Stimulated activated CD4-positive, alpha-beta T cell treated with anti-CD3 and anti-CD28 coated beads, Interleukin-15, amount 100 ng/mL, for 1 hour (primary cell): ENCODE data around the gene DNMT1.

Source experiments
- DNase-seq, 2 donors: peaks; one replicate each; pipeline ENCODE4 v3.0.0-alpha.2; 2020; ENCODE audit warnings: low read depth in 1 of 2, low spot score in 1 of 2

Gene DNMT1

DNA sequence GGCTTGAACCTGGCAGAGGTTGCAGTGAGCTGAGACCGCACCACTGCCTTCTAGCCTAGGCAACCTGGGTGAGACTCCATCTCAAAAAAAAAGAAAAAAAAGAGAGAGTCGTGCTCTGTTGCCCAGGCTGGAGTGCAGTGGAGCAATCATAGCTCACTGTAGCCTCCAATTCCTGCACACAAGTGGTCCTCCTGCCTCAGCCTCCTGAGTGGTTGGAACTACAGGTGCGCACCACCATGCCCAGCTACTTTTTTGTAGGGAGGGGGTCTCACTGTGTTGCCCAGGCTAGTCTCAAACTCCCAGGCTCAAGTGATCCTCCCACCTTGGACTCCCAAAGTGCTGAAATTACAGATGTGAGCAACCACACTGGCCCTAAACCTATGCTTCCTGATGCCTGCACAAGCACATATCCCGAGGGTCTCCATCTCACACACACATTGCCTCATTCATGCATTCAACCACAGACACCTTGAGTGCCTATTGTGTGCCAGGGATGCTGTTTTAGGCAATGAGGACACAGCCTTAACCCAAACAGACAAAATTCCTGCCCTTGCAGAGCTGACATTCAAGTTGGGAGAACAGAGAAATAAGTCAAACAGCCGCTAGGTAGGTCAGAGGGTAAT, 94.5 kb downstream of the DNMT1 start:
- no peak for DNase-seq

DNA sequence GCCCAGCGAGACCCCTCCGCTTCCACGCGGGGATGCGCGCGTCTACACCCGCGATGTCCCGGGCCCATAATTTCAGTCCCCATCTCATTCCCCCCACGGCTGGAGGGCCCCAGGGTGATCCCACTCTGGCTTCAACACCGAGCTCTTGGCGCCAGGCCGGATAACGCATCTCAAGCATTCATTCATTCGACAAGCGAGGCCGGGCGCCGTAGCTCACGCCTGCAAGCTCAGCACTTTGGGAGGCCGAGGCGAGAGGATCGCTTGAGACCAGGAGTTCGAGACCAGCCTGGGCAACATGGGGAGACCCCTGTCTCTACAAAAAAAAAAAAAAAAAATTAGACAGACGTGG, 98.2 kb downstream of the DNMT1 start:
- DNase-seq, result no peak

DNA sequence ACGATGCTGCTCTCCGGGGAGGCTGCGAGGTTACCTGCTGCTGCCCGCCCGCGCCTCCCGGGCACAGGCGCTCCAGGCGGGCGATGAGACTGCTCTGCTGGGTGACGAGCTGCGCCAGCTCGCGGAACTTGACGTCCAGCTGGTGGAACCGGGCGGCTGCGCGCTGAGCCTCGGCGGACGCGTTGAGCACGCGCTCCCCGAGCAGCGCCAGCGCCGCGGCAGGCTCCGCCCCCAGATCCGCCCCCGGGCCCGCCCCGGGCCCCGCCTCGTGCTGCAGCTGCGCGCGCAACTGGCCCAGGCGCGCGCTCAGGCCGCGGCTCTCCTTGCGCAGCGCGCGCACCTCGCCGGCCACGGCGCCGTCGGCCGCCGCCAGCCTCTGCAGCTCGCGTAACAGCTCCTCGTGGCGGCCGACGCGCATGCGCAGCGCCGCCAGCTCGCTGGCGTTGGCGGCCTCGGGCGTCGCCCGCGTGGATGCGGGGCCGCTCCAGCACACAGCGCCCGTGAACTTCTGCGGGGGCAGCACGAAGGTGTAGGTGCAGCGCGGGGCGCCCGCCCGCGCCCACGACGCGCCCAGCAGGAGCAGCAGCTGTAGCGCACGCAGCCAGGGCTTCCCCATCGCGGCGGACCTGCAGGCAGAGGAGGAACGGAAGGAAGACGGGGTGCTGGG, 98.7 kb downstream of the DNMT1 start:
- DNase-seq, result peak; percentile 84 to 86

DNA sequence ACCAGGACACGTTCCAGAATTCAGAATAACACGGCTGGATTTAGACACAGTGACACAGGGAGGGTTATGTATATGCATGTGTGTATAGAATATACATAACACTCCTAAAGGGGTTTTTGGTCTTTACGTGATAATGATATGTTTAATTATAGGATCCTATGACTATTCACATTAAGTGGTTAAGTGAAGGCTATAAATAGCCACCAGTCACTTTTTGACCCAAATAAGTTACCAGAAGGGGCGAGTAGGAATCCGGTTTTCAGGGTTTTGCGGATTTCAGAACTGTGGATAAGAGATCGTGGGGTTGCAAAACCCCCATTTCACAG, 99.2 kb downstream of the DNMT1 start:
- no peak for DNase-seq

DNA sequence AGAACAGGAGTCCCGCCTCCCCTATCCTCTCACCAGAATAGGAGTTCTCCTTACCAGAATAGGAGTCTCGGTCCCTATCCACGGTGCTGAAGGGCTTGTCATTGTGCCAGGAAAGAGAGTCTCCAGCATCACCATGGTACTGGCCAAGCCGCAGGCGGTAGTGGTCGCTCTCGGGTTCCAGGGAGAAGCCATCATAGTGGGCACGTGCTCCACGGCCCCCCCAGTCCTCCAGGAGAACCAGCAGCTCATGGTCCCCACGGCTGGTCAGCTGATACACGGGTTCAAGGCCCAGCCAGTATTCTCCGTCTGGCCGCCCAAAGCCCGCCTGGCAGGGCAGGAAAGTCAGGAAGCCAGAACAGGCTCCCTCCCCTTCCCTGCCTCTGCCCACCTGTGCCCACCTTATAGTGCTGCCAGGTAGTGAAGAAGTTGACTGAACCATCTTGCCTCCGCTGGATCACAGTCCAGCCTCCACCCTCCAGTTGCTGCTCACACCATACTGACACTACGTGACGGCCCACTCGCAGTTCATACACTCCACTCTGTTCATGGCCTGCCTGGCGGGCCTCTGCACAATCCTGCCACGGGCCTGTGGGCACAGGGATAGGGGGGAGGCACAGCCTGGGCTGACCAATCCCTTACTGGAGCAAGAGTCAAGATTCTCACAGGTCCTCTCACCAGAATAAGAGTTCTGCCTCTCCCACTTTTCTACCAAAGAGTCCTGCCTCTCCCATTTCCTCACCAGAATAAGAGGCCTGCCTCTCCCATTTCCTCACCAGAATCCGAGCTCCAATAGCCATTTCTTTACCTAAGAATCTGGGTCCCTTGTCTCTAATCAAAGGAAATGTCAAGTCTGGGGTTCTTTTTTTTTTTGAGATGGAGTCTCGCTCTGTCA, 101.2 kb downstream of the DNMT1 start:
- DNase-seq, result no peak

DNA sequence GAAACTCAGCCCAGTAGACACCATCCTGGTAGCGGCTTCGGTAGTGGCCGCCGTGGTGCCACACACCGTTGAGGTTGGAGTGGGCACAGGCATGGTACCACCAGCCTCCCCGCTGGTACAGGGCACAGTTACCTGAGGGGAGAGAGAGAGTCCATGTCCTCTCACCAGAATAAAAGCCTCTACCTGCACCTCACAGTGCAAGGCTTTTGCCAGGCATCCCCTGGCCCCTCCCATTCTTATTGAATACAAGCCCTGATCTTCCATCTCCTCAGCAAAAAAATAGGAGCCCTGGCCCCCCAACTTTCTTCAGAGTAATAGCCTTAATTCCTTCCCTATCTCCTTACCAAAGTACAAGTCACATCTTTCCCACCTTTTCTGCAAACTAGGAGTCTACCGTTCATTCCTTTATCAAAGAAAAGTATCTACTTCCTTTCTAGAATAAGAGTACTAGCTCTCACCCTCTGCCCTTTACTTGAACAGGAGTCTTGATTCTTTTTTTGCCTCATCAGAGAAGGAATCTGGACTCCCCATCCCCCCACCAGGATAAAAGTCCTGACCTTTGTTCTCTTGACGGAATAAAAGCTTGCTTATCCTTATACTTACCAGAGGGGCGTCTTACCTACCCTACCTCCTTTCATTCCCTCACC, 102.0 kb downstream of the DNMT1 start:
- DNase-seq, result no peak

DNA sequence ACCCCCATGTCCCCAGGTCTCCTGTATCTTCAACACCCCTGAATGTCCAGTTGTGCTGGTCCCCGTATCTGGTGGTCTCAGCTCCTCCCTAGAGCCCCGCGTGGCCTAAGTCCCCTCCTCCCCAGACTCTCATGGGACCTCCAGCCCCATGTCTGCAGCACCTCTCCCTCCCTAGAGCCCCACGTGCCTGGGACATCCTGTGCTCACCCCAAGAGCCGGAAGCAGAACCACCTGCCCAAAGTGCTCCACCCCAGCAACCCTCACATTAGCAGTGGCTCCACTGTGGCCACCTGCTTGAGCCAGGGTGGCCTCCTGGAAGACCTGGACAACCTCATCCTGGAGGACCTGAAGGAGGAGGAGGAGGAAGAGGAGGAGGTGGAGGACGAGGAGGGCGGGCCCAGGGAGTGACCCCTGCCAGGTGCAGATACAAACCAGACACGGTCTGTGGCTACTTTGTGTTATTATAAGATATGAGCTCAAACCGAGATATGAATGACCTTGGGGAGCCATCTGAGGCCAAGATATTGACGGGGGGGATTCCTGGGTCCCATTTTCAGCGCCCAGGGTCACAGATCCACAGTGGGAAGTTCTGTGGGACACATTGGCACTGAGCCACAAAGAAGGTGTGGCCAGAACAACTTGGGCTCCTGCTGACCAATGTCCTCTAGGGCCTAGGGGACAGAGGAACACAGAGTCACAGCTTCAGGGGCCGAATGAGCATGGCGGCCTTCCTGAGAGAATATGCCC, 102.7 kb downstream of the DNMT1 start:
- no peak for DNase-seq

DNA sequence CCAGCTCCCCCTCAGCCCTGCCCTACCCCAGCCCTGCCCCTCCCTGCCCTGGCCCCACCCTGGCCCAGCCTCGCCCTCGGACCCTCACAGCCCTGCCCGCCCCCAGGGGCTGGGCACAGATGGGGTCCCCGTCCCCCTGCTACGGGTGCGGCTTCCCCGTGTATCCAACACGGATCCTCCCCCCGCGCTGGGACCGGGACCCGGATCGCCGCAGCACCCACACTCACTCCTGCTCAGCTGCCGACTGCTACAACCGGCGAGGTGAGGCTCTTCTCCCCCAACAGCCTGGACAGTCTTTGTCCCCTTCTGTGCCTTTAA, 103.4 kb downstream of the DNMT1 start:
- no peak for DNase-seq

DNA sequence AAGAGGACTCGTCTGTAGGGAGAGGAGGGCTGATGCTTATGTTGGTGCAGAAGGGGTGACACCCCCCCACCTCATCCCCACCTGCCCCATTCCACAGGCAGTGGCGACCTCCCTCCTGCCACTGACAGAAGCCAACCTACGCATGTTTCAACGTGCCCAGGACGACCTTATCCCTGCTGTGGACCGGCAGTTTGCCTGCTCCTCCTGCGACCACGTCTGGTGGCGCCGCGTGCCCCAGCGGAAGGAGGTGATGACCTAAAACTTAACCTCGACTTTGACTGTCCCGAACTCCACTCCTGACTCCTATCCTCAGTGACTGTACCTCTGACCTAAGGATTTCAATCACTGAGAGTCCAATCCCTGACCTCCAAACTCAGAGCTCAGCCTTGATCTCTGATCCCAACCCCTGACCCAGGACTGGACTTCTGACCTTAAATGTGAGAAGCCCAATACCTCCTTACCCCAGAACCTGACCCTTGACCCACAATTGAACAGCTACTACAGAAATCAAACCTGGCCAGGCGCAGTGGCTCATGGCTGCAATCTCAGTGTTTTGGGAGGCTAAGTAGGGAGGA, 104.9 kb downstream of the DNMT1 start:
- DNase-seq, result no peak

DNA sequence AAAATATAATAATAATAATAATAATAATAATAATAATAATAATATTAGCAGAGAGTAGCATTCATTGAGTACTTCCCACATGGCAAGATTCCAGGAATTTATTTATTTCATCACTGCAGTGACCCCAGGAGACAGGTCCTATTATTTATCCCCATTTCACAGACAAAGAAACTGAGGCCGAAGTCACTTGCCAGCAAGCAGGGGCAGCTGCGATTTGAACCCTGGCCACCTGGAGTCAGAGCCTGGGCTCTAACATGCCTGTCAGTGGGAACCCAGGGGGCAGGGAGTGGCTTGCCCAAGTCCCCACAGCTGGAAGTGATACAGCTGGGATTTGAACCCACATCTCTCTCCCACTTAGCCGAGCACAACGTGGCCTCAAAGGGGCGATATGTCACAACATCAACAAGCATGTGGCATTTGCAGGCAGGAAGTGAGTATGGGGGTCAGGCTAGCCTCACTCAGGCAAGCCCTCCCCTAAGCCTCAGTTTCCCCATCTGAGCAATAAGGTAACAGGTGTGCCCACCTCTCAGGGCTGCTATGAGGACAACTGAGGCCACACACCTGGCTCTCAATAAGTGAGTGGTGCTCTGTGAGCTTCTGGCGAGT, 105.7 kb downstream of the DNMT1 start:
- no peak for DNase-seq

DNA sequence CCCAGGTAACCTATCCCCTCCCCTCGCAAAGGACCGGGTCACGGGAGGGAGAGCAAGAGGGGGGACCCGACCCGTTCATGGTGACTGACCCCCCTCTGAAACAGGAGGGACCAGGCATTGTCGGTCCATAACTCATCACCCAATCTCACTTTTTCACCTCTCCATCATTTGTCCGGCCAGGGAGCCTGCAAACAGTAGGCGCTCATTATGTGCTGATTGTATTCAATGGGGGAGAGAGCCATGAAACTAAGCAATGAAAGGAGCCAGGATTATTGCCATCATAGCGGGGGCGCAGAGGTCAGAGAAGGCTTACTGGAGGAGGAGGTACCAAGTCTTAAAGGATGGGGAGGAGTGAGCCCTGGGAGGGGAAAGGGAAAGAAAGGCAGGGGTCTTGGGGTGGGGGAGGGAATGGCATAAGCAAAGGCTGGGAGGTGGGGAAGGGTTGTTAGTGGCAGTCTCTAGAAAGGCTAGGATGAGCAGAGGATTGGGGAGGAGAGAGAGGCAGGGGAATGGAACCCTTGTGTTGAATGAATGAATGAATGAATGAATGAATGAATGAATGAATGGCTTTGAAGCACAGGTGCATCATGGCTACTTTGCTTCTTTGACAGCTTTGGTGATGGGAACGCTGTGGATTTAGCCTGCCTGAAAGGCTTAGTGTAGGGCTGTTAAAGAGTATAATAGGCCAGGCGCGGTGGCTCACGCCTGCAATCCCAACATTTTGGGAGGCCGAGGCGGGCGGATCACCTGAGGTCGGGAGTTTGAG, 107.3 kb downstream of the DNMT1 start:
- no peak for DNase-seq

DNA sequence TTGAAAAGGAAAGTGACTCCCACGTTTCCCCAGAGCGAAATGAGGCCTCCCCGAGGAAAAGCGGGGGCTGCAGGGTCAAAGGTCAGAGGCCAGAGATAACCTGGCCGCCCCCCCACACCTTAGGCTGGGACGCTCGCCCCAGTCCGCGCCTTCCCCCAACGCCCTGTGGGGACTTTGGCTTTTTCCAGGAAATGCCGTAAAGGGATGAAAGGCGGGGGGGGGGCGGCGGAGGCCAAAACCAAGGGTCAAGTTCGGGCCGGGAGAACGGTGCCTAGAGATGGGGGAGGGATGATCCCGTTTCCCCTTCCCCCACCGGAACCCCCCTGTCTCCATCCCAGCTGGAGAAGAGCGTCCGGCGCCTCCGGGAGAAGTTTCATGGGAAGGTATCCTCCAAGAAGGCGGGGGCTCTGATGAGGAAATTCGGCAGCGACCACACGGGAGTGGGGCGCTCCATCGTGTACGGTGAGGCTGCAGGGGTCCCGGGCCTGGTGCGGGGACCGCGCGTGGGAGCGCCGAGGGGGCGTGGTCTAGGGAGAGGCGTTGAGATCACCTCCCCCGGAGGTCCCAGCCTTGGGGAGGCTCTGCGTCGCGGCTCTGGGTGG, 108.1 kb downstream of the DNMT1 start:
- no peak for DNase-seq

DNA sequence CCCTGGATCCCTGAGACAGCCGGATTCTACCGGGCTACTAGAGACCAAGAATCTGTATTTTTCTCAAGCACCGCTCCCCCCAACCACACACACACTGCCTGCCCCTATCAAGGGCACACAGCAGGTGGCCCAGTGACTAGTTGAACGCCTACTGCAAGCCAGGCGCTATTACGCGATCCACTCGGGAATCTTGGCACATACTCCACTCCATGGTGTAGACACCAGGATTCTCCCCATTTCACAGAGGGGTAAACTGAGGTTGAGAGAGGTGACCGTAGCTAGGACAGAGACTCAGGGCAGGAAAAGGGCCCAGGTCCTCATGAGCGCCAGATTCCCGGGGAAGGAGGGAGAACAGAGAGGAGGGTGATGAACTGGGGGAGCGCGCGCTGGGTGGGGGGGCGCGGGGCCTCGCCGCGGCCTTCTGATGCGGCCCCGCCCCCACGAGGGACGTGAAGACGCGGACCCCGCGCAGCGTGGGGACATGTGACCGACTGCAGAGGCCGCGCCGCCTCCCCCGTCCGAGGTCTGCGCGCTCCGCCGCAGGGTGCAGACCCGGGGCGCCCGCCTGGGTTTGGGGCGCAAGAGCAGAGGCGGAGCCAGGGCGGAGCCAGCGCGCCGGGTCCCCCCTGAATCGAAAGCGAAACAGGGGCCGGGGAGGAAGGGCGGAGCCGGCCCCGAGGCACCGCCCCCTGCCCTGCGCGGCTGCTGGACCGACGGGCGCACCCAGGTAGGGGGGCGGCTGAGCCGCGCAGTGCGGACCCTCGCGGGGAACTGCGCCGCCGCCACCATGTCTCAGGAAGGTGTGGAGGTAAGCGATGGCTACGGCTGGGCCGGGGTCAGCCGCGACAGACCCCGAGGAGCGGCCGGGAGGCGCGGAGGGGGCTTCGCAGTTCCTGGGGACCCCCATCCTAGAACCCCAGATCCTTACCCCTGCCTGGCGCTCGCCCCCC, 108.8 kb downstream of the DNMT1 start, which contains the start of gene SHFL:
Gene SHFL, plus strand, starts transcription at position 677 of the 950 bp plus-strand sequence. Its CDS starts 111 bp downstream, at position 788.
- DNase-seq, result peak; percentile 71 to 73

DNA sequence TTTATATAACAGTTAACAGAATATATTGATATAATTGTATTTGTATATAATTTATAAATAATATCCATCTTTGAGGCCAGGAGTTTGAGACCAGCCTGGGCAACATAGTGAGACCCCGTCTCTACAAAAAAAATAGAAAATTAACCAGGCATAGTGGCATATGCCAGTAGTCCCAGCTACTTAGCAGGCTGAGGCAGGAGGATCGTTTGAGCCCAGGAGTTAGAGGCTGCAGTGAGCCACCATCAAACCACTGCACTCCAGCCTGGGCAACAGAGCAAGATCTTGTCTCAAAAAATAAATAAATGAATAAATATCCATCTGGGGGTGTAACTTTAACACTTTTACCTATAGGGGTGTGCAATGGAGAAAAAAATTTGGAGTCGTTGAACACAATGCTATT, 110.0 kb downstream of the DNMT1 start:
- no peak for DNase-seq

DNA sequence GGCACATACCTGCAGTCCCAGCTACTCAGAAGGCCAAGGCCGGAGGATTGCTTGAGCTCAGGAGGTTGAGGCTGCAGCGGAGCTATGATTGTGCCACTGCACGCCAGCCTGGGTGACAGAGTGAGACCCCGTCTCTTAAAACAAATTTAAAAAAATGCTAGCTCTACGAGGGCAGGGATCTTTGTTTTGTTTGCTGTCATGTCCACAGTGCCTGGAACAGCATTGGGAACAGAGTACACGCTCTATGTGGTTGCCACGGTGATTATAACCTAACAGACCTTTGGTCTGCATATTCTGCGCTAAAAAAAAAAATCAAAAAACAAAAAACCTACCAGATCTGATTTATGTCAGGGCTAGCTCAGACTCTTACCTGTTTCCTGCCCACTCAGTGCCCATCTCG, 110.8 kb downstream of the DNMT1 start:
- no peak for DNase-seq
